ENCODE results near the gene TIMP4.

The TIMP4 gene

GRCh38 chr3:12184541-12184940 lies 25.8 kb upstream of the TIMP4 start:
- DNase-seq, result no peak

GRCh38 chr3:12182687-12183441 lies 24.2 kb upstream of the TIMP4 start:
- no peak for DNase-seq

GRCh38 chr3:12181806-12182205 lies 23.1 kb upstream of the TIMP4 start:
- DNase-seq, result no peak

GRCh38 chr3:12181301-12181700 lies 22.6 kb upstream of the TIMP4 start:
- DNase-seq, result no peak

- no peak for DNase-seq
Observed at GRCh38 chr3:12180631-12181030, 21.9 kb upstream of the TIMP4 start.

GRCh38 chr3:12180218-12180617 lies 21.5 kb upstream of the TIMP4 start:
- peak; percentile 70 for DNase-seq

- no peak for DNase-seq
Observed at GRCh38 chr3:12179441-12179840, 20.7 kb upstream of the TIMP4 start.

- peak; percentile 66 for DNase-seq
Observed at GRCh38 chr3:12178091-12178820, 19.5 kb upstream of the TIMP4 start.

- DNase-seq, result no peak
Observed at GRCh38 chr3:12177126-12177525, 18.4 kb upstream of the TIMP4 start.

- peak; percentile 51 for DNase-seq
Observed at GRCh38 chr3:12175844-12176453, 17.2 kb upstream of the TIMP4 start.

- peak; percentile 53 for DNase-seq
Observed at GRCh38 chr3:12175137-12175593, 16.5 kb upstream of the TIMP4 start.

- DNase-seq, result peak; percentile 34
Observed at GRCh38 chr3:12170207-12170606, 11.5 kb upstream of the TIMP4 start.

GRCh38 chr3:12165909-12166308 lies 7.2 kb upstream of the TIMP4 start:
- no peak for DNase-seq

GRCh38 chr3:12159227-12159601 lies 502 bp upstream of the TIMP4 start:
- DNase-seq, result no peak

GRCh38 chr3:12157026-12157425 lies 1.7 kb downstream of the TIMP4 start:
- DNase-seq, result no peak

GRCh38 chr3:12155828-12156227 lies 2.9 kb downstream of the TIMP4 start:
- peak; percentile 78 for DNase-seq

- DNase-seq, result no peak
Observed at GRCh38 chr3:12155264-12155663, 3.4 kb downstream of the TIMP4 start.

- no peak for DNase-seq
Observed at GRCh38 chr3:12154151-12154550, 4.6 kb downstream of the TIMP4 start.

GRCh38 chr3:12150112-12150511 lies 8.6 kb downstream of the TIMP4 start:
- DNase-seq, result no peak

- DNase-seq, result no peak
Observed at GRCh38 chr3:12149029-12149428, 9.7 kb downstream of the TIMP4 start.

- DNase-seq, result no peak
Observed at GRCh38 chr3:12148183-12148940, 10.3 kb downstream of the TIMP4 start.

GRCh38 chr3:12147049-12147780 lies 11.5 kb downstream of the TIMP4 start:
- no peak for DNase-seq
